SK-N-MC (cell line): ENCODE results near the gene SLFN12L.

Source experiments
- EZH2 ChIP-seq: fragments of 200-600 bp; sonication (generic); IDR thresholded peaks from one replicate; pipeline ENCODE4 v1.6.1; 2017; ENCODE audit warnings: antibody characterized with exemption
- POLR2AphosphoS5 ChIP-seq: IDR thresholded peaks from 2 replicates; pipeline ENCODE4 v1.6.1; 2012; ENCODE audit warnings: mild to moderate bottlenecking, low read depth, low read length, borderline replicate concordance

DNA sequence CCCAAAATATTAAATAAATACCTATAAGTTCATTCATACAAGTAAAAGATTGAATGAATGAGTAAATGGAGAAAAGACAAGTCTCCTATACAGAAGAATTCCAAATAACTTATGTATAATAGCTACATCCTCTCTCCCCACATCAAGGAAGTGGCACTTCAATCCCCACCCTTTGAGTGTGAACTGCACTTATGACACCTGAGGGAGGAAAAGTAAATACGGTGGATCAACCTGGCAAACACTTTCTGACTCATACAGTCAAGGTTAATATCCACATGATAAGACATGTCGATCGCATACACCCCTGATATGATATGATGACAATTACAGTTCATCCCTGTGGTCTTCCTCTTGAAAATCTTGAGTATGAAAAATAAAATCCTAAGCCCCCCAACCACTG, 18.0 kb downstream of the SLFN12L start:
- TF ChIP-seq EZH2 (no peak), POLR2AphosphoS5 (no peak)
